Measurements from ENCODE around the gene ASCC3. TPM values are rescaled to one million over a fixed set of nuclear protein-coding genes. Genes with fewer than 3 reads are reported as not detected.

The ASCC3 gene
- total and polyA plus RNA-seq, 4 donors, result 12.8 to 32.7 (median 16.4) TPM

GRCh38 chr6:100918152-100918551, 37.0 kb upstream of the ASCC3 start:
- Histone ChIP-seq H3K4me3 (ENCODE audit: low read depth in 1 of 3, low read length in 3 of 3) (no peak overlapping the region), H3K27me3 (ENCODE audit: control insufficient read depth in 4 of 4, insufficient read depth in 4 of 4, low read length in 3 of 4) (no peaks in the 10 kb centered on the region), H3K9ac (ENCODE audit: low read depth in 1 of 2, low read length in 2 of 2) (no peak overlapping the region), H3K4me1 (ENCODE audit: control insufficient read depth in 4 of 4, insufficient read depth in 4 of 4, low read length in 3 of 4) (no peaks in the 10 kb centered on the region), H3K27ac (ENCODE audit: low read depth in 1 of 2, low read length in 2 of 2) (no peak overlapping the region), H3K9me3 (ENCODE audit: control insufficient read depth in 4 of 4, low read length in 3 of 4) (no peaks in the 10 kb centered on the region), H3K36me3 (ENCODE audit: control insufficient read depth in 4 of 4, insufficient read depth in 3 of 4, low read depth in 1 of 4, low read length in 3 of 4) (no peaks in the 10 kb centered on the region)
- TF ChIP-seq FOXA1 (IDR thresholded peaks at IDR 0.05), result no peak
- TF ChIP-seq SP1 (IDR thresholded peaks at IDR 0.05), result no peak
- no peak for DNase-seq (ENCODE audit: low spot score)

- WGBS, result 81% methylated on average over 3 of the region's 3 CpGs
- Histone ChIP-seq H3K27ac (ENCODE audit: low read depth in 1 of 2, low read length in 2 of 2) (no peak overlapping the region), H3K4me1 (ENCODE audit: control insufficient read depth in 4 of 4, insufficient read depth in 4 of 4, low read length in 3 of 4) (no peaks in the 10 kb centered on the region), H3K4me3 (ENCODE audit: low read depth in 1 of 3, low read length in 3 of 3) (no peak overlapping the region), H3K27me3 (ENCODE audit: control insufficient read depth in 4 of 4, insufficient read depth in 4 of 4, low read length in 3 of 4) (no peaks in the 10 kb centered on the region), H3K9ac (ENCODE audit: low read depth in 1 of 2, low read length in 2 of 2) (no peak overlapping the region), H3K9me3 (ENCODE audit: control insufficient read depth in 4 of 4, low read length in 3 of 4) (no peaks in the 10 kb centered on the region), H3K36me3 (ENCODE audit: control insufficient read depth in 4 of 4, insufficient read depth in 3 of 4, low read depth in 1 of 4, low read length in 3 of 4) (no peaks in the 10 kb centered on the region)
- no peak for DNase-seq (ENCODE audit: low spot score)
- TF ChIP-seq GABPA (IDR thresholded peaks at IDR 0.05 in 1 of 2, conservative IDR thresholded peaks at IDR 0.05 in 1 of 2) (no peak), JUND (IDR thresholded peaks at IDR 0.05) (no peak), YY1 (IDR thresholded peaks at IDR 0.05) (no peak), HNF4A (conservative IDR thresholded peaks at IDR 0.05) (no peak), RXRA (IDR thresholded peaks at IDR 0.05) (no peak)
Observed at GRCh38 chr6:100915876-100916275, 34.7 kb upstream of the ASCC3 start.

DNA sequence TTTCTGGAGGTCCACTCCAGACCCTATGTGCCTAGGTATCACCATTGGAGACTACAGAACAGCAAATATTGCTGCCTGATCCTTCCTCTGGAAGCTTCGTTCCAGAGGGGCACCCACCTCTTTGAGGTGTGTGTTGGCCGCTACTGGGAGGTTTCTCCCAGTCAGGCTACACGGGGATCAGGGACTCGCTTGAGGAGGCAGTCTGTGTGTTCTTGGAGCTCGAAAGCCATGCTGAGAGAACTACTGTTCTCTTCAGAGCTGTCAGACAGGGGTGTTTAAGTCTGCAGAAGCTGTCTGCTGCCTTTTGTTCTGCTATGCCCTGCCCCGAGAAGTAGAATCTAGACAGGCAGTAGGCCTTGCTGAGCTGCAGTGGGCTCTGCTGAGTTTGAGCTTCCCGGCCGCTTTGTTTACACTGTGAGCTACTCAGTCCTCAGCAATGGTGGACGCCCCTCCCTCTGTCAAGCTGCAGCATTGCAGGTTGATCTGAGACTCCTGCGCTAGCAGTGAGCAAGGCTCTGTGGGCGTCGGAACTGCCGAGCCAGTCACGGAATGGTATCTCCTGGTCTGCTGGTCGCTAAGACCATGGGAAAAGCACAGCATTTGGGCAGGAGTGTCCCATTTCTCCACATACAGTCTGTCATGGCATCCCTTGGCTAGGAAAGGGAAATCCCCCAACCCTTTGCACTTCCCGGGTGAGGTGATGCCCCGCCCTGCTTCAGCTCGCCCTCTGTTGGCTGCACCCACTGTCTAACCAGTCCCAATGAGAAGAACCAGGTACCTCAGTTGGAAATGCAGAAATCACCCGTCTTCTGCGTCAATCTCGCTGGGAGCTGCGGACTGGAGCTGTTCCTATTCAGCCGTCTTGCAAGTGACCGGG, 32.5 kb upstream of the ASCC3 start:
- Histone ChIP-seq H3K27ac (ENCODE audit: low read depth in 1 of 2, low read length in 2 of 2) (no peak overlapping the region), H3K27me3 (ENCODE audit: control insufficient read depth in 4 of 4, insufficient read depth in 4 of 4, low read length in 3 of 4) (no peaks in the 10 kb centered on the region), H3K4me3 (ENCODE audit: low read depth in 1 of 3, low read length in 3 of 3) (no peak overlapping the region), H3K9me3 (ENCODE audit: control insufficient read depth in 4 of 4, low read length in 3 of 4) (no peaks in the 10 kb centered on the region), H3K4me1 (ENCODE audit: control insufficient read depth in 4 of 4, insufficient read depth in 4 of 4, low read length in 3 of 4) (no peaks in the 10 kb centered on the region), H3K36me3 (ENCODE audit: control insufficient read depth in 4 of 4, insufficient read depth in 3 of 4, low read depth in 1 of 4, low read length in 3 of 4) (no peaks in the 10 kb centered on the region), H3K9ac (ENCODE audit: low read depth in 1 of 2, low read length in 2 of 2) (no peak overlapping the region)
- DNase-seq (ENCODE audit: low spot score), result no peak
- whole genome bisulfite sequencing, result 77% methylated on average over 24 of the region's 24 CpGs
- no peak for TF ChIP-seq SP1 (IDR thresholded peaks at IDR 0.05)
- peak in 1 of 2 donors; percentile 26 for TF ChIP-seq RAD21 (IDR thresholded peaks at IDR 0.05)
- TF ChIP-seq, protein P1, sequence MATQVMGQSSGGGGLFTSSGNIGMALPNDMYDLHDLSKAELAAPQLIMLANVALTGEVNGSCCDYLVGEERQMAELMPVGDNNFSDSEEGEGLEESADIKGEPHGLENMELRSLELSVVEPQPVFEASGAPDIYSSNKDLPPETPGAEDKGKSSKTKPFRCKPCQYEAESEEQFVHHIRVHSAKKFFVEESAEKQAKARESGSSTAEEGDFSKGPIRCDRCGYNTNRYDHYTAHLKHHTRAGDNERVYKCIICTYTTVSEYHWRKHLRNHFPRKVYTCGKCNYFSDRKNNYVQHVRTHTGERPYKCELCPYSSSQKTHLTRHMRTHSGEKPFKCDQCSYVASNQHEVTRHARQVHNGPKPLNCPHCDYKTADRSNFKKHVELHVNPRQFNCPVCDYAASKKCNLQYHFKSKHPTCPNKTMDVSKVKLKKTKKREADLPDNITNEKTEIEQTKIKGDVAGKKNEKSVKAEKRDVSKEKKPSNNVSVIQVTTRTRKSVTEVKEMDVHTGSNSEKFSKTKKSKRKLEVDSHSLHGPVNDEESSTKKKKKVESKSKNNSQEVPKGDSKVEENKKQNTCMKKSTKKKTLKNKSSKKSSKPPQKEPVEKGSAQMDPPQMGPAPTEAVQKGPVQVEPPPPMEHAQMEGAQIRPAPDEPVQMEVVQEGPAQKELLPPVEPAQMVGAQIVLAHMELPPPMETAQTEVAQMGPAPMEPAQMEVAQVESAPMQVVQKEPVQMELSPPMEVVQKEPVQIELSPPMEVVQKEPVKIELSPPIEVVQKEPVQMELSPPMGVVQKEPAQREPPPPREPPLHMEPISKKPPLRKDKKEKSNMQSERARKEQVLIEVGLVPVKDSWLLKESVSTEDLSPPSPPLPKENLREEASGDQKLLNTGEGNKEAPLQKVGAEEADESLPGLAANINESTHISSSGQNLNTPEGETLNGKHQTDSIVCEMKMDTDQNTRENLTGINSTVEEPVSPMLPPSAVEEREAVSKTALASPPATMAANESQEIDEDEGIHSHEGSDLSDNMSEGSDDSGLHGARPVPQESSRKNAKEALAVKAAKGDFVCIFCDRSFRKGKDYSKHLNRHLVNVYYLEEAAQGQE (IDR thresholded peaks at IDR 0.05), result no peak

GRCh38 chr6:100906325-100906724, 25.2 kb upstream of the ASCC3 start:
- Histone ChIP-seq H3K9me3 (ENCODE audit: control insufficient read depth in 4 of 4, low read length in 3 of 4) (no peaks in the 10 kb centered on the region), H3K4me1 (ENCODE audit: control insufficient read depth in 4 of 4, insufficient read depth in 4 of 4, low read length in 3 of 4) (no peaks in the 10 kb centered on the region), H3K9ac (ENCODE audit: low read depth in 1 of 2, low read length in 2 of 2) (no peak overlapping the region), H3K27me3 (ENCODE audit: control insufficient read depth in 4 of 4, insufficient read depth in 4 of 4, low read length in 3 of 4) (no peaks in the 10 kb centered on the region), H3K36me3 (ENCODE audit: control insufficient read depth in 4 of 4, insufficient read depth in 3 of 4, low read depth in 1 of 4, low read length in 3 of 4) (no peaks in the 10 kb centered on the region), H3K27ac (ENCODE audit: low read depth in 1 of 2, low read length in 2 of 2) (no peak overlapping the region), H3K4me3 (ENCODE audit: low read depth in 1 of 3, low read length in 3 of 3) (no peak overlapping the region)
- no peak for TF ChIP-seq TAF1 (conservative IDR thresholded peaks at IDR 0.05)
- no peak for TF ChIP-seq YY1 (IDR thresholded peaks at IDR 0.05)
- TF ChIP-seq, protein P2, sequence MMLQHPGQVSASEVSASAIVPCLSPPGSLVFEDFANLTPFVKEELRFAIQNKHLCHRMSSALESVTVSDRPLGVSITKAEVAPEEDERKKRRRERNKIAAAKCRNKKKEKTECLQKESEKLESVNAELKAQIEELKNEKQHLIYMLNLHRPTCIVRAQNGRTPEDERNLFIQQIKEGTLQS (IDR thresholded peaks at IDR 0.05), result no peak
- TF ChIP-seq NR2F2 (IDR thresholded peaks at IDR 0.05), result no peak
- TF ChIP-seq RXRA (IDR thresholded peaks at IDR 0.05), result no peak
- TF ChIP-seq EGR1 (IDR thresholded peaks at IDR 0.05; ENCODE audit: low read depth in 2 of 2), result no peak
- TF ChIP-seq SP1 (IDR thresholded peaks at IDR 0.05), result no peak
- DNase-seq (ENCODE audit: low spot score), result no peak
- WGBS, result 52% methylated on average over 1 of the region's 1 CpG

All from liver (tissue), 9 donors.